Neural cell (in vitro differentiated cells): ENCODE measurements around the gene L1CAM. TPM values are rescaled to one million over a fixed set of nuclear protein-coding genes. Genes with fewer than 3 reads are reported as not detected.

Experiments
- H2AFZ ChIP-seq: fragments of 200-600, 300-800 bp; sonication (generic), shearing (Covaris generic); 2 replicates; pipeline ENCODE4 v1.6.0; 2014; ENCODE audit warnings: low read depth, mild to moderate bottlenecking, antibody characterized with exemption, low read length, moderate library complexity
- H3F3A ChIP-seq: fragments of 200-600 bp; shearing (Covaris generic); 2 replicates; pipeline ENCODE4 v1.6.1; 2016; ENCODE audit warnings: mild to moderate bottlenecking, moderate library complexity, mixed read lengths, antibody characterized with exemption, low read length; ENCODE audit not compliant: insufficient read depth, poor library complexity, severe bottlenecking
- H3K27ac ChIP-seq: fragments of 200-600, 300-800 bp; sonication (generic), shearing (Covaris generic); 2 replicates; pipeline ENCODE4 v1.5.1; 2014; ENCODE audit warnings: mild to moderate bottlenecking, low read length, moderate library complexity
- H3K27me3 ChIP-seq: fragments of 300-800, 200-600 bp; sonication (generic), shearing (Covaris generic); 2 replicates; pipeline ENCODE4 v1.6.0; 2014; ENCODE audit warnings: mild to moderate bottlenecking, low read depth, low read length, moderate library complexity; ENCODE audit not compliant: insufficient read depth
- H3K36me3 ChIP-seq: fragments of 300-800, 200-600 bp; sonication (generic), shearing (Covaris generic); 2 replicates; pipeline ENCODE4 v1.5.1; 2014; ENCODE audit warnings: mild to moderate bottlenecking, antibody characterized with exemption, low read length, moderate library complexity; ENCODE audit not compliant: insufficient read depth
- H3K4me2 ChIP-seq: fragments of 300-800, 200-600 bp; sonication (generic), shearing (Covaris generic); 2 replicates; pipeline ENCODE4 v1.6.0; 2014; ENCODE audit warnings: mild to moderate bottlenecking, low read length
- H3K4me3 ChIP-seq: fragments of 300-800, 200-600 bp; sonication (generic), shearing (Covaris generic); 2 replicates; pipeline ENCODE4 v1.5.1; 2014; ENCODE audit warnings: mild to moderate bottlenecking, low read length, moderate library complexity
- H3K79me2 ChIP-seq: fragments of 200-600 bp; shearing (Covaris generic); replicated peaks from 2 replicates; pipeline ENCODE4 v1.6.0; 2014; ENCODE audit warnings: mild to moderate bottlenecking, low read length, moderate library complexity; ENCODE audit not compliant: insufficient read depth
- H3K9ac ChIP-seq: fragments of 300-800, 200-600 bp; sonication (generic), shearing (Covaris generic); 2 replicates; pipeline ENCODE4 v1.6.1; 2016; ENCODE audit warnings: mild to moderate bottlenecking, low read length, mixed read lengths
- H3K9me2 ChIP-seq: fragments of 200-600 bp; shearing (Covaris generic); 2 replicates; pipeline ENCODE4 v1.6.1; 2016; ENCODE audit warnings: mild to moderate bottlenecking, low read length, mixed read lengths; ENCODE audit not compliant: insufficient read depth
- H3K9me3 ChIP-seq: fragments of 200-600, 300-800 bp; sonication (generic), shearing (Covaris generic); 2 replicates; pipeline ENCODE4 v1.6.1; 2016; ENCODE audit warnings: mild to moderate bottlenecking, mixed run types, low read length, moderate library complexity, mixed read lengths
- H4K20me1 ChIP-seq: fragments of 200-600 bp; shearing (Covaris generic); 2 replicates; pipeline ENCODE4 v1.6.1; 2016; ENCODE audit warnings: mild to moderate bottlenecking, mixed run types; ENCODE audit not compliant: insufficient read depth
- CTCF ChIP-seq: fragments of 450-650 bp; IDR thresholded peaks from 2 replicates; pipeline ENCODE4 v1.5.1; 2014; ENCODE audit warnings: antibody characterized with exemption, mild to moderate bottlenecking, moderate library complexity; ENCODE audit not compliant: poor library complexity, severe bottlenecking
- EP300 ChIP-seq: fragments of 450-650 bp; conservative IDR thresholded peaks from 2 replicates; pipeline ENCODE4 v1.6.1; 2014; ENCODE audit warnings: antibody characterized with exemption, mild to moderate bottlenecking, moderate library complexity; ENCODE audit not compliant: poor library complexity, severe bottlenecking
- EZH2 ChIP-seq: fragments of 200-600, 300-800 bp; shearing (Covaris generic), sonication (generic); IDR thresholded peaks from 2 replicates; pipeline ENCODE4 v1.6.1; 2014; ENCODE audit warnings: antibody characterized with exemption, low read length, borderline replicate concordance, mild to moderate bottlenecking; ENCODE audit not compliant: insufficient read depth, poor library complexity, severe bottlenecking
- MXI1 ChIP-seq: fragments of 450-650 bp; conservative IDR thresholded peaks from 2 replicates; pipeline ENCODE4 v1.6.1; 2014; ENCODE audit warnings: antibody characterized with exemption, mild to moderate bottlenecking; ENCODE audit not compliant: poor library complexity, severe bottlenecking
- POLR2AphosphoS5 ChIP-seq: IDR thresholded peaks from 2 replicates; pipeline ENCODE4 v1.6.1; 2012
- RAD21 ChIP-seq: fragments of 450-650 bp; conservative IDR thresholded peaks from 2 replicates; pipeline ENCODE4 v1.6.1; 2014; ENCODE audit warnings: antibody characterized with exemption, mild to moderate bottlenecking, moderate library complexity
- REST ChIP-seq: IDR thresholded peaks from 2 replicates; pipeline ENCODE4 v1.6.1; 2012; ENCODE audit warnings: borderline replicate concordance
- SMC3 ChIP-seq: fragments of 450-650 bp; conservative IDR thresholded peaks from 2 replicates; pipeline ENCODE4 v1.6.1; 2014; ENCODE audit warnings: antibody characterized with exemption, mild to moderate bottlenecking, moderate library complexity; ENCODE audit not compliant: poor library complexity
- TAF1 ChIP-seq: IDR thresholded peaks from 2 replicates; pipeline ENCODE4 v1.6.1; 2012; ENCODE audit warnings: low read depth
- polyA plus RNA-seq: library from polyadenylated mRNA; depleted of rRNA; stranded (reverse); fragments of >200 nt; gene quantifications from 2 replicates; pipeline ENCODE4 v1.2.3, GENCODE V29; 2014

Gene L1CAM
- polyA plus RNA-seq, 1 donor from 2014 or later, result 88.0 TPM

GRCh38 chrX:153867139-153867538 is 18.8 kb downstream of the L1CAM start:
- Histone ChIP-seq H3K9me3 (no peaks in the 10 kb centered on the region), H3K9me2 (no peaks in the 10 kb centered on the region), H3F3A (no peaks in the 10 kb centered on the region), H3K4me2 (no peak overlapping the region), H3K79me2 (no peaks in the 10 kb centered on the region), H4K20me1 (no peaks in the 10 kb centered on the region), H3K27me3 (no peaks in the 10 kb centered on the region), H3K27ac (no peak overlapping the region), H3K36me3 (no peaks in the 10 kb centered on the region), H2AFZ (no peak overlapping the region), H3K4me3 (no peak overlapping the region), H3K9ac (no peak overlapping the region)
- TF ChIP-seq EP300 (no peak), EZH2 (no peak), CTCF (no peak), POLR2AphosphoS5 (no peak), MXI1 (no peak), RAD21 (no peak), REST (no peak), TAF1 (no peak), SMC3 (no peak)

- H3K36me3 ChIP-seq, result no peaks in the 10 kb centered on the region
- no peaks in the 10 kb centered on the region for H3K9me3 ChIP-seq
- H4K20me1 ChIP-seq, result no peaks in the 10 kb centered on the region
- TF ChIP-seq RAD21, result no peak
- TF ChIP-seq EZH2, result no peak
- TF ChIP-seq TAF1, result no peak
- no peak for TF ChIP-seq REST
- H3K79me2 ChIP-seq, result no peaks in the 10 kb centered on the region
- no peak overlapping the region for H3K4me3 ChIP-seq
- H3K27me3 ChIP-seq, result no peaks in the 10 kb centered on the region
- no peak overlapping the region for H3K27ac ChIP-seq
- no peaks in the 10 kb centered on the region for H3F3A ChIP-seq
- no peaks in the 10 kb centered on the region for H3K9me2 ChIP-seq
- no peak overlapping the region for H2AFZ ChIP-seq
- no peak overlapping the region for H3K9ac ChIP-seq
- no peak overlapping the region for H3K4me2 ChIP-seq
Measured at GRCh38 chrX:153866302-153867019, 19.5 kb downstream of the L1CAM start.
